Liver (tissue), 3 donors: Measurements from ENCODE around the gene SEC23IP.

Source experiments
- ATF3 ChIP-seq: IDR thresholded peaks from 2 replicates; pipeline ENCODE4 v1.6.1; 2016; ENCODE audit warnings: antibody characterized with exemption
- CTCF ChIP-seq: fragments of 150-350 bp; IDR thresholded peaks from 2 replicates; pipeline ENCODE4 v1.5.1; 2017; ENCODE audit warnings: improper control_type of control experiment, low read depth, low read length; ENCODE audit not compliant: missing input control
- EGR1 ChIP-seq, 2 donors: IDR thresholded peaks; 2 replicates each; pipeline ENCODE4 v1.6.1; 2016 to 2018; ENCODE audit warnings: antibody characterized with exemption in 2 of 2, low read depth in 2 of 2
- FOXA2 ChIP-seq: IDR thresholded peaks from 2 replicates; pipeline ENCODE4 v1.6.1; 2016; ENCODE audit warnings: antibody characterized with exemption
- HNF4G ChIP-seq: IDR thresholded peaks from 2 replicates; pipeline ENCODE4 v1.6.1; 2016; ENCODE audit warnings: antibody characterized with exemption
- JUND ChIP-seq, 2 donors: IDR thresholded peaks; 2 replicates each; pipeline ENCODE4 v1.6.1; 2016; ENCODE audit warnings: antibody characterized with exemption in 2 of 2
- RAD21 ChIP-seq, 2 donors: IDR thresholded peaks; 2 replicates each; pipeline ENCODE4 v1.6.1; 2016; ENCODE audit warnings: antibody characterized with exemption in 2 of 2, mild to moderate bottlenecking in 2 of 2
- RXRA ChIP-seq, 2 donors: IDR thresholded peaks; 2 replicates each; pipeline ENCODE4 v1.6.1; 2017 to 2018; ENCODE audit warnings: antibody characterized with exemption in 2 of 2, mild to moderate bottlenecking in 1 of 2
- SP1 ChIP-seq: IDR thresholded peaks from 2 replicates; pipeline ENCODE4 v1.6.1; 2018; ENCODE audit warnings: antibody characterized with exemption, mild to moderate bottlenecking
- YY1 ChIP-seq: IDR thresholded peaks from 2 replicates; pipeline ENCODE4 v1.6.1; 2016; ENCODE audit warnings: antibody characterized with exemption, mild to moderate bottlenecking
- ZBTB33 ChIP-seq: IDR thresholded peaks from 2 replicates; pipeline ENCODE4 v1.6.1; 2016; ENCODE audit warnings: antibody characterized with exemption
- TF ChIP-seq, protein P1 (sequence below): IDR thresholded peaks from 2 replicates; pipeline ENCODE4 v1.6.1; 2016; ENCODE audit warnings: antibody characterized with exemption, mild to moderate bottlenecking
- donor health status: healthy.
- donor health status: healthy.

- TF ChIP-seq ZBTB33 (no peak), RAD21 (IDR thresholded peaks at IDR 0.05) (no peak), CTCF (no peak), RXRA (IDR thresholded peaks at IDR 0.05) (no peak), YY1 (no peak), SP1 (no peak), HNF4G (no peak), FOXA2 (no peak), EGR1 (IDR thresholded peaks at IDR 0.05; ENCODE audit: low read depth in 2 of 2) (no peak), ATF3 (no peak), JUND (IDR thresholded peaks at IDR 0.05) (no peak)
- TF ChIP-seq, protein P1, sequence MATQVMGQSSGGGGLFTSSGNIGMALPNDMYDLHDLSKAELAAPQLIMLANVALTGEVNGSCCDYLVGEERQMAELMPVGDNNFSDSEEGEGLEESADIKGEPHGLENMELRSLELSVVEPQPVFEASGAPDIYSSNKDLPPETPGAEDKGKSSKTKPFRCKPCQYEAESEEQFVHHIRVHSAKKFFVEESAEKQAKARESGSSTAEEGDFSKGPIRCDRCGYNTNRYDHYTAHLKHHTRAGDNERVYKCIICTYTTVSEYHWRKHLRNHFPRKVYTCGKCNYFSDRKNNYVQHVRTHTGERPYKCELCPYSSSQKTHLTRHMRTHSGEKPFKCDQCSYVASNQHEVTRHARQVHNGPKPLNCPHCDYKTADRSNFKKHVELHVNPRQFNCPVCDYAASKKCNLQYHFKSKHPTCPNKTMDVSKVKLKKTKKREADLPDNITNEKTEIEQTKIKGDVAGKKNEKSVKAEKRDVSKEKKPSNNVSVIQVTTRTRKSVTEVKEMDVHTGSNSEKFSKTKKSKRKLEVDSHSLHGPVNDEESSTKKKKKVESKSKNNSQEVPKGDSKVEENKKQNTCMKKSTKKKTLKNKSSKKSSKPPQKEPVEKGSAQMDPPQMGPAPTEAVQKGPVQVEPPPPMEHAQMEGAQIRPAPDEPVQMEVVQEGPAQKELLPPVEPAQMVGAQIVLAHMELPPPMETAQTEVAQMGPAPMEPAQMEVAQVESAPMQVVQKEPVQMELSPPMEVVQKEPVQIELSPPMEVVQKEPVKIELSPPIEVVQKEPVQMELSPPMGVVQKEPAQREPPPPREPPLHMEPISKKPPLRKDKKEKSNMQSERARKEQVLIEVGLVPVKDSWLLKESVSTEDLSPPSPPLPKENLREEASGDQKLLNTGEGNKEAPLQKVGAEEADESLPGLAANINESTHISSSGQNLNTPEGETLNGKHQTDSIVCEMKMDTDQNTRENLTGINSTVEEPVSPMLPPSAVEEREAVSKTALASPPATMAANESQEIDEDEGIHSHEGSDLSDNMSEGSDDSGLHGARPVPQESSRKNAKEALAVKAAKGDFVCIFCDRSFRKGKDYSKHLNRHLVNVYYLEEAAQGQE: no peak
Observed at GRCh38 chr10:119988333-119988732, 95.8 kb downstream of the SEC23IP start.
